GM23338 (cell line): Measurements from ENCODE around the gene ALDH1B1. TPM values are rescaled to one million over a fixed set of nuclear protein-coding genes. Genes with fewer than 3 reads are reported as not detected.

Experiments
- ATAC-seq: fragments of 200-7000 bp; cut with Tn5 transposase; 3 replicates; pipeline ENCODE4 v1.9.1; 2020
- DNase-seq: peaks from one replicate; pipeline ENCODE4 v3.0.0-alpha.2; 2015; ENCODE audit warnings: low spot score
- H2AFZ ChIP-seq: fragments of 200-600 bp; sonication (generic); 2 replicates; pipeline ENCODE4 v1.8.0; 2016; ENCODE audit warnings: antibody characterized with exemption, mild to moderate bottlenecking, moderate library complexity
- H3F3A ChIP-seq: fragments of 200-600 bp; sonication (generic); replicated peaks from 2 replicates; pipeline ENCODE4 v1.8.0; 2017; ENCODE audit warnings: antibody characterized with exemption, mixed run types, low read depth
- H3K27ac ChIP-seq: fragments of 200-600 bp; sonication (generic); 2 replicates; pipeline ENCODE4 v1.6.1; 2016; ENCODE audit warnings: low read depth
- H3K27me3 ChIP-seq: fragments of 200-600 bp; sonication (generic); 2 replicates; pipeline ENCODE4 v1.8.0; 2016; ENCODE audit warnings: mild to moderate bottlenecking, mixed run types, moderate library complexity; ENCODE audit not compliant: insufficient read depth
- H3K36me3 ChIP-seq: fragments of 200-600 bp; sonication (generic); 2 replicates; pipeline ENCODE4 v1.8.0; 2016; ENCODE audit warnings: mild to moderate bottlenecking; ENCODE audit not compliant: insufficient read depth
- H3K4me1 ChIP-seq: fragments of 200-600 bp; sonication (generic); 2 replicates; pipeline ENCODE4 v1.8.0; 2016; ENCODE audit warnings: mild to moderate bottlenecking, moderate library complexity; ENCODE audit not compliant: insufficient read depth
- H3K4me2 ChIP-seq: fragments of 200-600 bp; sonication (generic); 2 replicates; pipeline ENCODE4 v1.7.1; 2017; ENCODE audit warnings: mixed run types
- H3K4me3 ChIP-seq: fragments of 200-600 bp; sonication (generic); 2 replicates; pipeline ENCODE4 v1.6.1; 2016; ENCODE audit warnings: mixed run types
- H3K79me2 ChIP-seq: fragments of 200-600 bp; sonication (generic); replicated peaks from 2 replicates; pipeline ENCODE4 v1.8.0; 2017; ENCODE audit warnings: mild to moderate bottlenecking; ENCODE audit not compliant: insufficient read depth
- H3K9me2 ChIP-seq: fragments of 200-600 bp; sonication (generic); 2 replicates; pipeline ENCODE4 v1.8.0; 2017; ENCODE audit not compliant: insufficient read depth
- H4K20me1 ChIP-seq: fragments of 200-600 bp; sonication (generic); replicated peaks from 2 replicates; pipeline ENCODE4 v1.8.0; 2017; ENCODE audit warnings: mild to moderate bottlenecking; ENCODE audit not compliant: insufficient read depth
- H3K27ac Mint-ChIP-seq: 2 replicates; pipeline ENCODE4 v1.8.0; 2020; ENCODE audit warnings: inconsistent platforms, mild to moderate bottlenecking, moderate library complexity, mixed read lengths
- H3K27me3 Mint-ChIP-seq: 3 replicates; pipeline ENCODE4 v1.8.0; 2022; ENCODE audit warnings: low read depth, mild to moderate bottlenecking, moderate library complexity, mixed read lengths, inconsistent platforms; ENCODE audit not compliant: insufficient read depth, poor library complexity
- H3K36me3 Mint-ChIP-seq: 3 replicates; pipeline ENCODE4 v1.8.0; 2021; ENCODE audit warnings: low read depth, mild to moderate bottlenecking, inconsistent platforms, moderate library complexity, mixed read lengths
- H3K4me1 Mint-ChIP-seq: 3 replicates; pipeline ENCODE4 v1.8.0; 2020; ENCODE audit warnings: mild to moderate bottlenecking, inconsistent platforms, mixed read lengths
- H3K4me3 Mint-ChIP-seq: 3 replicates; pipeline ENCODE4 v1.8.0; 2021; ENCODE audit warnings: moderate library complexity, mild to moderate bottlenecking, inconsistent platforms, mixed read lengths
- H3K9me3 Mint-ChIP-seq: 3 replicates; pipeline ENCODE4 v1.8.0; 2020; ENCODE audit warnings: moderate library complexity, mild to moderate bottlenecking, inconsistent platforms, mixed read lengths
- CREB1 ChIP-seq: fragments of 250-450 bp; sonication (Bioruptor Pico); IDR thresholded peaks from 2 replicates; pipeline ENCODE4 v1.5.0; 2020; ENCODE audit warnings: low read depth, mild to moderate bottlenecking, moderate library complexity
- CTCF ChIP-seq, 2 experiments: fragments of 200-600 bp in 1 of 2; sonication (generic) in 1 of 2; conservative IDR thresholded peaks; 2 replicates each; pipeline versions ENCODE4 v1.5.1 to v1.6.1; 2016 to 2017; ENCODE audit warnings: antibody characterized with exemption in 2 of 2, low read depth in 2 of 2, mild to moderate bottlenecking in 2 of 2, moderate library complexity in 1 of 2
- EZH2phosphoT487 ChIP-seq: fragments of 200-600 bp; sonication (generic); IDR thresholded peaks from one replicate; pipeline ENCODE4 v1.8.1; 2018; ENCODE audit warnings: antibody characterized with exemption; ENCODE audit not compliant: unreplicated experiment
- JUNB ChIP-seq: IDR thresholded peaks from one replicate; pipeline ENCODE4 v1.6.1; 2016; ENCODE audit warnings: antibody characterized with exemption; ENCODE audit not compliant: unreplicated experiment
- POLR2AphosphoS5 ChIP-seq: IDR thresholded peaks from 2 replicates; pipeline ENCODE4 v1.6.1; 2016; ENCODE audit warnings: antibody characterized with exemption, low read depth
- ZNF462 ChIP-seq: fragments of 250-450 bp; sonication (Bioruptor Pico); IDR thresholded peaks from 2 replicates; pipeline ENCODE4 v1.5.0; 2020; ENCODE audit warnings: mild to moderate bottlenecking, moderate library complexity
- polyA plus RNA-seq: library from polyadenylated mRNA; unstranded; fragments of >200 nt; fragmentation: Nextera tagmentation; extraction: Ambion mirVana; gene quantifications from 2 replicates; pipeline ENCODE4 v1.2.1, GENCODE V29; 2016
- total RNA-seq: library from RNA; depleted of rRNA; stranded (reverse); fragments of >200 nt; shearing (Covaris generic); gene quantifications from 2 replicates; pipeline ENCODE4 v1.2.3, GENCODE V29; 2014

Gene ALDH1B1
- total and polyA plus RNA-seq, 2 experiments from 2014 or later: 37.5 to 74.8 TPM

GRCh38 chr9:38445154-38446043, 52.9 kb downstream of the ALDH1B1 start (continued):
- TF ChIP-seq ZNF462 (no peak), CTCF (conservative IDR thresholded peaks at IDR 0.05; ENCODE audit: low read depth in 2 of 2) (no peak), POLR2AphosphoS5 (no peak), JUNB (no peak), EZH2phosphoT487 (no peak)

- Histone ChIP-seq H2AFZ (no peak overlapping the region), H3K4me3 (no peak overlapping the region), H3F3A (no peaks in the 10 kb centered on the region), H4K20me1 (no peaks in the 10 kb centered on the region), H3K36me3 (no peaks in the 10 kb centered on the region), H3K27me3 (no peaks in the 10 kb centered on the region), H3K4me1 (no peaks in the 10 kb centered on the region), H3K79me2 (no peaks in the 10 kb centered on the region), H3K4me2 (no peak overlapping the region), H3K27ac (no peak overlapping the region), H3K9me2 (no peaks in the 10 kb centered on the region)
- H3K27me3 Mint-ChIP-seq: peaks cover 4% of the 10 kb centered on the region
- H3K36me3 Mint-ChIP-seq: peaks cover 8% of the 10 kb centered on the region; the same call in 2 of the 3 replicates
- peaks cover 14% of the 10 kb centered on the region; the same call in 2 of the 3 replicates for H3K9me3 Mint-ChIP-seq
- no peak overlapping the region for H3K27ac Mint-ChIP-seq
- no peak overlapping the region for H3K4me3 Mint-ChIP-seq
- DNase-seq: no peak
- no peak for ATAC-seq
- H3K4me1 Mint-ChIP-seq: no peaks in the 10 kb centered on the region
- TF ChIP-seq ZNF462 (no peak), CREB1 (no peak)
These were observed 55.2 kb downstream of the ALDH1B1 start for GRCh38 chr9:38447703-38448102.
